GM12875 (cell line): ENCODE data around the gene FANCD2OS.
A peak's percentile ranks its signal among the peaks of the same experiment; 100 is the strongest.
"Not testable (repeated sequence)": the region's sequence is repeated elsewhere in the genome, so short reads cannot be mapped to it uniquely, and the experiment has no call there.

Source experiments
- H3K4me3 ChIP-seq: one replicate; pipeline ENCODE4 v1.5.1; 2011; ENCODE audit warnings: low read depth, low read length, control low read depth
- CTCF ChIP-seq: IDR thresholded peaks from 2 replicates; pipeline ENCODE4 v1.5.1; 2011; ENCODE audit warnings: low read depth, mild to moderate bottlenecking, control low read depth, inconsistent platforms, low read length, moderate library complexity, borderline replicate concordance; ENCODE audit not compliant: insufficient read depth

The FANCD2OS gene

GRCh38 chr3:10145685-10146084 is 37.6 kb upstream of the FANCD2OS start:
- TF ChIP-seq CTCF, result no peak
- H3K4me3 ChIP-seq, result no peak overlapping the region

GRCh38 chr3:10142707-10143560 is 34.9 kb upstream of the FANCD2OS start:
- no peak for TF ChIP-seq CTCF
- H3K4me3 ChIP-seq, result peak overlapping the region; percentile 85

DNA sequence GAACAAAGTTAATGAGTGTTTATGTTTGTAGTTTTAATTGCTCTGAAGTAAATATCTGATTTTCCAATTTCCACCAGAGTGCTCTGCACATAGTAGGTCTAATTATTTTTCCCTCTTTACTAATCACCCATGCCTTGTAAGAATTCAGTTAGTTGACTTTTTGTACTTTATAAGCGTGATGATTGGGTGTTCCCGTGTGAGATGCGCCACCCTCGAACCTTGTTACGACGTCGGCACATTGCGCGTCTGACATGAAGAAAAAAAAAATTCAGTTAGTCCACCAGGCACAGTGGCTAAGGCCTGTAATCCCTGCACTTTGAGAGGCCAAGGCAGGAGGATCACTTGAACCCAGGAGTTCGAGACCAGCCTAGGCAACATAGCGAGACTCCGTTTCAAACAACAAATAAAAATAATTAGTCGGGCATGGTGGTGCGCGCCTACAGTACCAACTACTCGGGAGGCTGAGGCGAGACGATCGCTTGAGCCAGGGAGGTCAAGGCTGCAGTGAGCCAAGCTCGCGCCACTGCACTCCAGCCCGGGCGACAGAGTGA is 33.0 kb upstream of the FANCD2OS start:
- H3K4me3 ChIP-seq, result no peak overlapping the region
- TF ChIP-seq CTCF, result no peak

DNA sequence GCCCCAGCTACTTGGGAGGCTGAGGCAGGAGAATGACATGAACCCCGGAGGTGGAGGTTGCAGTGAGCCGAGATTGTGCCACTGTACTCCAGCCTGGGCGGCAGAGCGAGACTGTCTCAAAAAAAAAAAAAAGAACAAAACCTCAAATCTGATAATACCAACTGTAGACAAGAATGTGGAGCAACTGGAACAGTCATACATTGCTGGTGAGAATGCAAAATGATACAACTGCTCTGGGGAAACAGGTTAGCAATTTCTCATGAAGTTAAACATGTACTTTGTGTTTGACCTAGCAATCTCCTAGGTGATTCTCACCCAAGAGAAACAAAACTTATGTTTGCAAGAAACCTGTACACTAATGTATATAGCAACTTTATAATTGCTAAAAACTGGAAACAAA is 29.1 kb upstream of the FANCD2OS start:
- TF ChIP-seq CTCF, result no peak

GRCh38 chr3:10136426-10137005 is 28.5 kb upstream of the FANCD2OS start:
- no peak overlapping the region for H3K4me3 ChIP-seq
- TF ChIP-seq CTCF, result no peak

More for the DNA sequence above, 29.1 kb upstream of the FANCD2OS start:
- H3K4me3 ChIP-seq, result no peak overlapping the region

DNA sequence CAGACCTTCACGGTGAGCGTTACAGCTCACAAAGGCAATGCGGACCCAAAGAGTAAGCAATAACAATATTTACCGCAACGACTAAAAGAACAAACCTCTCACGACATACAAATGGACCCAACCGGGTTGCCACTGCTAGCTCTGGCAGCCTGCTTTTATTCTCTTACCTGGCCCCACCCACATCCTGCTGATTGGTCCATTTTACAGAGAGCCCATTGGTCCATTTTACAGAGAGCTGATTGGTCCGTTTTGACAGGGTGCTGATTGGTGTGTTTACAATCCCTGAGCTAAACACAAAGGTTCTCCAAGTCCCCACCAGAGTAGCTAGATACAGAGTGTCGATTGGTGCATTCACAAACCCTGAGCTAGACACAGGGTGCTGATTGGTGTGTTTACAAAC is 27.8 kb upstream of the FANCD2OS start:
- H3K4me3 ChIP-seq, result not testable (repeated sequence)

GRCh38 chr3:10122724-10123123 is 14.7 kb upstream of the FANCD2OS start:
- TF ChIP-seq CTCF, result no peak
- H3K4me3 ChIP-seq, result no peak overlapping the region
